ENCODE data around the gene TMEM131.

The TMEM131 gene

GRCh38 chr2:97995026-97995733 is 568 bp downstream of the TMEM131 start:
- ChIA-PET CTCF (interaction anchor here (0.6 kb wide), 3 partner anchors 31 to 276 kb away, joined by 3 to 5 read pairs (median 3); no protein-coding TSS in a partner anchor), POLR2A (no interaction called here)
- H3K27ac ChIP-seq (ENCODE audit: extremely low read depth, low read depth, low read length), result peak overlapping the region; percentile 96
- no peak for TF ChIP-seq OSR2 (tag by site-specific recombination; IDR thresholded peaks at IDR 0.05)
- TF ChIP-seq HOXC10 (CRISPR knock-in tag; IDR thresholded peaks at IDR 0.05), result 0 out of 2 replicates have a peak, but pooled peaks have one; percentile 44
- 0 out of 2 replicates have a peak, but pooled peaks have one; percentile 5 for TF ChIP-seq PRDM1 (tag by site-specific recombination; IDR thresholded peaks at IDR 0.05)
- 0 out of 2 replicates have a peak, but pooled peaks have one; percentile 11 for TF ChIP-seq ZBTB20 (tag by site-specific recombination; IDR thresholded peaks at IDR 0.05)
- TF ChIP-seq ZNF529 (tag by site-specific recombination; IDR thresholded peaks at IDR 0.05; ENCODE audit: insufficient replicate concordance), result no peak
- TF ChIP-seq KLF8 (tag by site-specific recombination; IDR thresholded peaks at IDR 0.05), result peak; percentile 24; the same call in 1 of the 2 replicates
- TF ChIP-seq ZNF335 (tag by site-specific recombination; conservative IDR thresholded peaks at IDR 0.05), result peak; percentile 22
- TF ChIP-seq REPIN1 (tag by site-specific recombination; IDR thresholded peaks at IDR 0.05; ENCODE audit: low read depth), result no peak
- no peak for TF ChIP-seq ZNF148 (tag by site-specific recombination; IDR thresholded peaks at IDR 0.05; ENCODE audit: borderline replicate concordance)
- no peak for TF ChIP-seq ZNF449 (tag by site-specific recombination; IDR thresholded peaks at IDR 0.05)
- TF ChIP-seq KLF7 (tag by site-specific recombination; IDR thresholded peaks at IDR 0.05; ENCODE audit: borderline replicate concordance), result no peak
- TF ChIP-seq SP2 (tag by site-specific recombination; IDR thresholded peaks at IDR 0.05), result peak; percentile 59
- no peak for TF ChIP-seq ZNF239 (tag by site-specific recombination; IDR thresholded peaks at IDR 0.05)
- TF ChIP-seq ZNF146 (tag by site-specific recombination; IDR thresholded peaks at IDR 0.05), result no peak
- TF ChIP-seq ZNF391 (tag by site-specific recombination; IDR thresholded peaks at IDR 0.05; ENCODE audit: borderline replicate concordance, low read depth), result no peak
- TF ChIP-seq ZNF433 (tag by site-specific recombination; IDR thresholded peaks at IDR 0.05; ENCODE audit: low read depth), result no peak
- no peaks in the 10 kb centered on the region for H3K36me3 ChIP-seq (ENCODE audit: control insufficient read depth in 2 of 2, insufficient read depth in 1 of 2, low read length in 2 of 2)
- peak overlapping the region; percentile 97 for H3K4me3 ChIP-seq (ENCODE audit: low read depth, low read length)
- H3K9me3 ChIP-seq (ENCODE audit: control insufficient read depth, insufficient read depth, low read depth, low read length), result no peaks in the 10 kb centered on the region
- peaks cover 2% of the 10 kb centered on the region; the same call in 1 of the 2 replicates for H3K4me1 ChIP-seq (ENCODE audit: control insufficient read depth, insufficient read depth, low read length)

- peak overlapping the region; percentile 96; the same call in 1 of the 2 replicates for H3K27ac ChIP-seq (ENCODE audit: extremely low read depth, low read depth, low read length)
- no peaks in the 10 kb centered on the region for H3K36me3 ChIP-seq (ENCODE audit: control insufficient read depth in 2 of 2, insufficient read depth in 1 of 2, low read length in 2 of 2)
Measured at GRCh38 chr2:97994476-97994875, 1.3 kb downstream of the TMEM131 start.

More at GRCh38 chr2:97994476-97994875, 1.3 kb downstream of the TMEM131 start:
- CTCF ChIA-PET, result interaction anchor here (0.6 kb wide), 1 partner anchor 277 kb away, joined by 5 read pairs; no protein-coding TSS in a partner anchor
- Histone ChIP-seq H3K4me1 (ENCODE audit: control insufficient read depth, insufficient read depth, low read length) (peaks cover 2% of the 10 kb centered on the region; the same call in 1 of the 2 replicates), H3K4me3 (ENCODE audit: low read depth, low read length) (peak overlapping the region; percentile 97), H3K9me3 (ENCODE audit: control insufficient read depth, insufficient read depth, low read depth, low read length) (no peaks in the 10 kb centered on the region)
- POLR2A ChIA-PET, result no interaction called here
- TF ChIP-seq ZNF292 (tag by site-specific recombination; IDR thresholded peaks at IDR 0.05; ENCODE audit: borderline replicate concordance, low read depth), result no peak
- no peak for TF ChIP-seq ZNF433 (tag by site-specific recombination; IDR thresholded peaks at IDR 0.05; ENCODE audit: low read depth)
- no peak for TF ChIP-seq ZNF112 (tag by site-specific recombination; IDR thresholded peaks at IDR 0.05)
- no peak for TF ChIP-seq ZNF2 (tag by site-specific recombination; IDR thresholded peaks at IDR 0.05)
- no peak for TF ChIP-seq ZNF585B (tag by site-specific recombination; IDR thresholded peaks at IDR 0.05)
- no peak for TF ChIP-seq ZNF785 (tag by site-specific recombination; IDR thresholded peaks at IDR 0.05)
- TF ChIP-seq ZNF837 (tag by site-specific recombination; IDR thresholded peaks at IDR 0.05), result no peak
- no peak for TF ChIP-seq HOXD13 (CRISPR knock-in tag; IDR thresholded peaks at IDR 0.05; ENCODE audit: borderline replicate concordance)
- TF ChIP-seq ZNF37A (tag by site-specific recombination; IDR thresholded peaks at IDR 0.05), result no peak

All from HEK293 (cell line).